ENCODE results near the gene TSPAN33. TPM values are rescaled to one million over a fixed set of nuclear protein-coding genes. Genes with fewer than 3 reads are reported as not detected.

TSPAN33 gene
- total and polyA plus RNA-seq, 2 donors from 2014 or later = 54.9 to 316 TPM

- TF ChIP-seq CTCF (IDR thresholded peaks at IDR 0.05; ENCODE audit: borderline replicate concordance, extremely low read depth, insufficient read depth) = no peak
- DNase-seq (no peak), FAIRE-seq (no peak)
- Histone ChIP-seq H3K4me1 (ENCODE audit: control insufficient read depth in 2 of 3, insufficient read depth in 2 of 3, low read depth in 1 of 3, low read length in 3 of 3) (peaks cover 11 to 43% (median 39%) of the 10 kb centered on the region in 3 donors), H3K9ac (ENCODE audit: low read length in 3 of 3) (peak overlapping the region in 1 of 3 donors; percentile 32), H3K4me3 (ENCODE audit: low read length in 3 of 3) (no peak overlapping the region), H3K9me3 (ENCODE audit: control insufficient read depth in 2 of 3, insufficient read depth in 1 of 3, low read length in 3 of 3) (no peaks in the 10 kb centered on the region), H3K36me3 (ENCODE audit: control insufficient read depth in 2 of 3, insufficient read depth in 3 of 3, low read length in 3 of 3) (no peaks in the 10 kb centered on the region), H3K27me3 (ENCODE audit: control insufficient read depth, insufficient read depth, low read length) (no peaks in the 10 kb centered on the region), H3K27ac (ENCODE audit: low read depth in 2 of 2, low read length in 2 of 2) (peak overlapping the region; percentile 91 to 92)
- intact Hi-C loops (cut with DNase I) = no loop called here
These were observed 43.7 kb upstream of the TSPAN33 start for GRCh38 chr7:129100827-129101166.

GRCh38 chr7:129101746-129102145 is 42.8 kb upstream of the TSPAN33 start:
- DNase-seq (no peak), FAIRE-seq (no peak)
- Histone ChIP-seq H3K36me3 (ENCODE audit: control insufficient read depth in 2 of 3, insufficient read depth in 3 of 3, low read length in 3 of 3) (no peaks in the 10 kb centered on the region), H3K27me3 (ENCODE audit: control insufficient read depth, insufficient read depth, low read length) (no peaks in the 10 kb centered on the region), H3K4me1 (ENCODE audit: control insufficient read depth in 2 of 3, insufficient read depth in 2 of 3, low read depth in 1 of 3, low read length in 3 of 3) (peaks cover 11 to 43% (median 39%) of the 10 kb centered on the region in 3 donors), H3K9ac (ENCODE audit: low read length in 3 of 3) (peak overlapping the region in 1 of 3 donors; percentile 28), H3K9me3 (ENCODE audit: control insufficient read depth in 2 of 3, insufficient read depth in 1 of 3, low read length in 3 of 3) (no peaks in the 10 kb centered on the region), H3K4me3 (ENCODE audit: low read length in 3 of 3) (no peak overlapping the region), H3K27ac (ENCODE audit: low read depth in 2 of 2, low read length in 2 of 2) (peak overlapping the region; percentile 91 to 92)
- intact Hi-C loops (cut with DNase I) = no loop called here
- no peak for TF ChIP-seq CTCF (IDR thresholded peaks at IDR 0.05; ENCODE audit: borderline replicate concordance, extremely low read depth, insufficient read depth)

- intact Hi-C loops (cut with DNase I) = no loop called here
- DNase-seq = no peak
- no peaks in the 10 kb centered on the region for H3K36me3 ChIP-seq (ENCODE audit: control insufficient read depth in 2 of 3, insufficient read depth in 3 of 3, low read length in 3 of 3)
- no peaks in the 10 kb centered on the region for H3K9me3 ChIP-seq (ENCODE audit: control insufficient read depth in 2 of 3, insufficient read depth in 1 of 3, low read length in 3 of 3)
- H3K27me3 ChIP-seq (ENCODE audit: control insufficient read depth, insufficient read depth, low read length) = no peaks in the 10 kb centered on the region
- no peak for FAIRE-seq
- H3K4me1 ChIP-seq (ENCODE audit: control insufficient read depth in 2 of 3, insufficient read depth in 2 of 3, low read depth in 1 of 3, low read length in 3 of 3) = peaks cover 11 to 41% (median 34%) of the 10 kb centered on the region in 3 donors
- H3K9ac ChIP-seq (ENCODE audit: low read length in 3 of 3) = no peak overlapping the region
- TF ChIP-seq CTCF (IDR thresholded peaks at IDR 0.05; ENCODE audit: borderline replicate concordance, extremely low read depth, insufficient read depth) = no peak
- peak overlapping the region; percentile 80 to 92 for H3K27ac ChIP-seq (ENCODE audit: low read depth in 2 of 2, low read length in 2 of 2)
- no peak overlapping the region for H3K4me3 ChIP-seq (ENCODE audit: low read length in 3 of 3)
These were observed 40.8 kb upstream of the TSPAN33 start for GRCh38 chr7:129103561-129104324.
